ENCODE data around the gene GALNTL6. TPM values are rescaled to one million over a fixed set of nuclear protein-coding genes. Genes with fewer than 3 reads are reported as not detected.
A peak's percentile ranks its signal among the peaks of the same experiment; 100 is the strongest.

GALNTL6 gene
- total RNA-seq, 1 donor from 2014 or later: 0.10 TPM

DNA sequence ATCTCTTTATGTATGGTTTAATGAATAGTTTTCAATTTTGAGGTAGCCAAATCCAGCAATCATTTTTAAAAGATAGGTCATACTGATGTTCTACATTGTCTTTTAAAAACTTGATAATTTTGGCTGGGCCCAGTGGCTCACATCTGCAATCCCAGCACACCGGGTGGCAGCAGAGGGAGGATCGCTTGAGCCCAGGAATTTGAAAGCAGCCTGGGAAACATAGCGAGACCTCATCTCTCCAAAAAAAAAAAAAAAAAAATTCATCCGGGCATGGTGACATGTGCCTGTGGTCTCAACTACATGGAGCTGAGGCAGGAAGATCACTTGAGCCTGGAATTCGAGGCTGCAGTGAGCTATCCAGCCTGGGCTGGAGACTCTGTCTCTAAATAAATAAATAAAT is 419.8 kb downstream of the GALNTL6 start:
- Mint-ChIP-seq H3K36me3 (ENCODE audit: low read depth, unreplicated experiment) (no peaks in the 10 kb centered on the region), H3K9me3 (ENCODE audit: unreplicated experiment) (no peaks in the 10 kb centered on the region), H3K4me3 (ENCODE audit: unreplicated experiment) (no peak overlapping the region), H3K4me1 (ENCODE audit: unreplicated experiment) (no peaks in the 10 kb centered on the region), H3K27ac (ENCODE audit: unreplicated experiment) (no peak overlapping the region), H3K27me3 (ENCODE audit: unreplicated experiment) (no peaks in the 10 kb centered on the region)
- TF ChIP-seq, protein P1, sequence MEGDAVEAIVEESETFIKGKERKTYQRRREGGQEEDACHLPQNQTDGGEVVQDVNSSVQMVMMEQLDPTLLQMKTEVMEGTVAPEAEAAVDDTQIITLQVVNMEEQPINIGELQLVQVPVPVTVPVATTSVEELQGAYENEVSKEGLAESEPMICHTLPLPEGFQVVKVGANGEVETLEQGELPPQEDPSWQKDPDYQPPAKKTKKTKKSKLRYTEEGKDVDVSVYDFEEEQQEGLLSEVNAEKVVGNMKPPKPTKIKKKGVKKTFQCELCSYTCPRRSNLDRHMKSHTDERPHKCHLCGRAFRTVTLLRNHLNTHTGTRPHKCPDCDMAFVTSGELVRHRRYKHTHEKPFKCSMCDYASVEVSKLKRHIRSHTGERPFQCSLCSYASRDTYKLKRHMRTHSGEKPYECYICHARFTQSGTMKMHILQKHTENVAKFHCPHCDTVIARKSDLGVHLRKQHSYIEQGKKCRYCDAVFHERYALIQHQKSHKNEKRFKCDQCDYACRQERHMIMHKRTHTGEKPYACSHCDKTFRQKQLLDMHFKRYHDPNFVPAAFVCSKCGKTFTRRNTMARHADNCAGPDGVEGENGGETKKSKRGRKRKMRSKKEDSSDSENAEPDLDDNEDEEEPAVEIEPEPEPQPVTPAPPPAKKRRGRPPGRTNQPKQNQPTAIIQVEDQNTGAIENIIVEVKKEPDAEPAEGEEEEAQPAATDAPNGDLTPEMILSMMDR (IDR thresholded peaks at IDR 0.05; ENCODE audit: unreplicated experiment): no peak
- peak; percentile 24 for DNase-seq (ENCODE audit: low spot score)

DNA sequence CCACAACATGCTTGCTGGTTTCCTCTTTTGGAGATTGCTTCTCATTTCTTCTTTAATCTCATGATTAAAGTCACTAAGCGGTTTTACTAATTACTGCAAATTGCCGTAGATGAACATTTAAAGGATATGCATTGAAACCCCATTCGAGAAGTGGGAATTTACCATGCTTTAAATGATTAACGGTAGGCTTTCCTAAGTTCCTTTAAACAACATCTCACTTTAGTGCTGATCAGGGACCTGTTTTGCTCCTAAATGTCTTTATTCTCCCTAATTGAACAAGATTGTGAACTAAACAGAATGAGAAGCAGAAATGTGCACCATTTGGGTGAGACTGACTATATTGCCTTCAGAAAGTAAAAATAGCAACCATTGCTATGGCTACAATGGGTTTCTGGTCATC is 430.3 kb downstream of the GALNTL6 start:
- H3K27me3 Mint-ChIP-seq (ENCODE audit: unreplicated experiment): no peaks in the 10 kb centered on the region
- H3K27ac Mint-ChIP-seq (ENCODE audit: unreplicated experiment): no peak overlapping the region
- TF ChIP-seq, protein P1 (IDR thresholded peaks at IDR 0.05; ENCODE audit: unreplicated experiment): no peak
- no peak for DNase-seq (ENCODE audit: low spot score)
- no peak overlapping the region for H3K4me3 Mint-ChIP-seq (ENCODE audit: unreplicated experiment)
- no peaks in the 10 kb centered on the region for H3K9me3 Mint-ChIP-seq (ENCODE audit: unreplicated experiment)
- H3K36me3 Mint-ChIP-seq (ENCODE audit: low read depth, unreplicated experiment): no peaks in the 10 kb centered on the region
- no peaks in the 10 kb centered on the region for H3K4me1 Mint-ChIP-seq (ENCODE audit: unreplicated experiment)

DNA sequence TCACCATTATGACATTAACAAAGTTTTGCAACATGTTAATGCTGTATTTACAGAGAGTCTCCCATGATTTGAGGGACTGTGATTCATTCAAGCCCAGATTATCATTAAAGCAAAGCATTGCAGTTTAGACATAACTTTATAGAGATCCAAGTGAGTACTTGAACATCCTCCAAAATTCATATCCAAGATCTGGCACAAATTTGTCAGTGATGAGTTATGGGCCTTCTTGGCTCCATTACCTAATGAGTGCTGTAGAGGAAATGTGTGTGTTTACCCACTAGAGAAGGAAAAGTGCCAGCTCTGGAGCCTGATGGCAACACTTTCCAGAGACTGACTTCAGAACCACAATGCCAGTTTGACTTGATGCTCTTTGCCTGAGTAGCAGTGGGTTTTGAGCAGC is 432.3 kb downstream of the GALNTL6 start:
- TF ChIP-seq, protein P1 (IDR thresholded peaks at IDR 0.05; ENCODE audit: unreplicated experiment): no peak
- Mint-ChIP-seq H3K9me3 (ENCODE audit: unreplicated experiment) (no peaks in the 10 kb centered on the region), H3K27me3 (ENCODE audit: unreplicated experiment) (peaks cover 1% of the 10 kb centered on the region), H3K4me3 (ENCODE audit: unreplicated experiment) (no peak overlapping the region), H3K36me3 (ENCODE audit: low read depth, unreplicated experiment) (no peaks in the 10 kb centered on the region), H3K4me1 (ENCODE audit: unreplicated experiment) (no peaks in the 10 kb centered on the region), H3K27ac (ENCODE audit: unreplicated experiment) (no peak overlapping the region)
- no peak for DNase-seq (ENCODE audit: low spot score)

DNA sequence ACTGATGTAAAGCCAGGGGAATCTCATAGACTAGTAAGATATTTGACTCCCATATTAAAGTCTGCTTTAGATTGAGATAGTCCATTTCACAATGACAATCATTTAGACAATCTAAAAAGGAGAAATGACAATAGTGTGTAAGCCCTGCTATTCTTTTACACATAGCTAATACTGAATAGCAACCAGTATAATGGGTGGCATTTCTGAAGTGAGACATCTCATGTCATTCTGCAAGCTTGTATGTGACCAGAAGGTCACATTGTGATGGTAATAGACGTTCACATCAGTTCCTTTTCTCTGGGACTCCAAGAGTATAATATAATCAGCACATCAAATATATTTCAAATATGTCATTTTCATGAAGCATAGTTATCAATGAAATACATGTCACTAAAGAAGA is 440.2 kb downstream of the GALNTL6 start:
- H3K27me3 Mint-ChIP-seq (ENCODE audit: unreplicated experiment): peaks cover 1% of the 10 kb centered on the region
- H3K36me3 Mint-ChIP-seq (ENCODE audit: low read depth, unreplicated experiment): no peaks in the 10 kb centered on the region
- no peak overlapping the region for H3K4me3 Mint-ChIP-seq (ENCODE audit: unreplicated experiment)
- no peak overlapping the region for H3K27ac Mint-ChIP-seq (ENCODE audit: unreplicated experiment)
- no peak for DNase-seq (ENCODE audit: low spot score)
- H3K9me3 Mint-ChIP-seq (ENCODE audit: unreplicated experiment): no peaks in the 10 kb centered on the region
- TF ChIP-seq, protein P1 (IDR thresholded peaks at IDR 0.05; ENCODE audit: unreplicated experiment): no peak
- H3K4me1 Mint-ChIP-seq (ENCODE audit: unreplicated experiment): no peaks in the 10 kb centered on the region

DNA sequence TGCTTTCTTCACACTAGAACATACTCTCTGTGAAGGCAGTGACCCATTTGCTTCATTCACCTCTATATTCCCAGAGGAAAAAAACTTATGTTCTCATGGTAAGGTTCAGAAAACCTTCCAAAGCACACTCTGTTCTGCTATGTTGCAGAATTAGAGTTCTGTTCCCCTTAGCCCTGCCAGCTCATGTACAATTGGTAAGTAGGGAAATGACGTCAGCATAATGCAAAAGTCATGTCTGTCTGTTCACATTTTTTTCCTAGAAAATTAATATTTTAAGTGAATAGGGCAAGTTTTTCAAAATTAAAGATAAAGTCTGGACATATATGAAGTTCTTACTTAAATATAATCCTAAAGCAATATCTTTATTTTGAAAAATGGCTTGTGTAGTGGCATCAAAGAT is 443.6 kb downstream of the GALNTL6 start:
- H3K36me3 Mint-ChIP-seq (ENCODE audit: low read depth, unreplicated experiment): no peaks in the 10 kb centered on the region
- no peak for DNase-seq (ENCODE audit: low spot score)
- H3K4me3 Mint-ChIP-seq (ENCODE audit: unreplicated experiment): no peak overlapping the region
- H3K9me3 Mint-ChIP-seq (ENCODE audit: unreplicated experiment): no peaks in the 10 kb centered on the region
- H3K27me3 Mint-ChIP-seq (ENCODE audit: unreplicated experiment): no peaks in the 10 kb centered on the region
- H3K27ac Mint-ChIP-seq (ENCODE audit: unreplicated experiment): no peak overlapping the region
- H3K4me1 Mint-ChIP-seq (ENCODE audit: unreplicated experiment): no peaks in the 10 kb centered on the region
- TF ChIP-seq, protein P1 (IDR thresholded peaks at IDR 0.05; ENCODE audit: unreplicated experiment): no peak
